ENCODE measurements around the gene MAST4.

Gene MAST4

DNA sequence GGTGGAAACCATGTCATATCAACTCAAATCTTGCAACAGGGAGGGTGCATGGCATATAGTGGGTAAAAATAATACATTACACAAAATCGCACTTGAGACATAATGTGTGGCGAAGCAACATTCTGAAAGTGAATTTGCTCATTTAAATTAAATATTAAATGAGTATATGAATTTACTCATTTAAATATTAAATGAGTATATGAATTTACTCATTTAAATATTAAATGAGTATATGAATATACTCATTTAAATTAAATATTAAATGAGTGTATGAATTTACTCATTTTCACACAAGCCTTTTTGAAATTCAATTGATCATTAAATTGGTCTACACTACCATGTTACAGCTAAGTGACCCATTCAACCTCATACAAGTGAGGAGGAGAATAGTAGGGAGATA is 10.5 kb downstream of the MAST4 start:
- no peak for DNase-seq

DNA sequence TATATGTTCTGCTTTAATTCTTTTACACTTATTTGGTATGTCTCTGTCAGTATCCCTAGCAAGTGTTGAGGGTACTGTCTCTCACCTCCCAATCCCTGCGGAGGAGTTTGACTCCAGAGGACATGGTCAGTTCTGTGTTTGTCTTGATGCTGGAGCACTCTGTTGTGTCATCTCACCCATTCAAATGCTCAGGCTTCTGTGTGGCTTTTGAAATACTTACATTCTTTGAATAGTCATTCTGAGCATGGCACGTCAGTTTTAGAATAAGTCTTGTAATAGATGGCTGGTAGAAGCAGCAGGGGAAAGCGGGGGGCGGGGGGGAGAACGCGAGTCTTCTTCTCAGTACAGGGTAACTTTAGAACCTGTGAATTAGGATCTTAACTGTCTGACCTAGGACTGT is 12.3 kb downstream of the MAST4 start:
- DNase-seq: no peak

GRCh38 chr5:66609615-66610014 is 13.4 kb downstream of the MAST4 start:
- DNase-seq: no peak

DNA sequence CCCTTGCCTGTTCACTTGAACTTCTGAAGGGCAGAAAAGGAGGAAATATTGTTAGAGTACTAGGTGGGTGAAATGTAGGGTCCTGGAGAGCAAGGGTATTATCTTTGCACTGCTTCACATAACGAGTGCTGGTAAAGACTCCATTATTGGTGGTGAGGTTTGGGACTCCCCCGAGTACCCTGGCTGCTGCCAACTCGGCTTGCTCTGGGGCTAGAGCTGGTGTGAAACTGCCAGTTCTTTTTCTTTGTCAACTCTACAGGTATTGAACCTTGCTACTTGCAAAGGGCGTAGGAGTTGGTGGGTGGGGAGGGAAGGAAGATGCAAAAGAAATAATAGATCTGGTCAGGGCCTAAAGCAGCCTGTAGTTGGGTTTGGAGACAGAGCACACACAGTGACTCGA is 16.0 kb downstream of the MAST4 start:
- no peak for DNase-seq

DNA sequence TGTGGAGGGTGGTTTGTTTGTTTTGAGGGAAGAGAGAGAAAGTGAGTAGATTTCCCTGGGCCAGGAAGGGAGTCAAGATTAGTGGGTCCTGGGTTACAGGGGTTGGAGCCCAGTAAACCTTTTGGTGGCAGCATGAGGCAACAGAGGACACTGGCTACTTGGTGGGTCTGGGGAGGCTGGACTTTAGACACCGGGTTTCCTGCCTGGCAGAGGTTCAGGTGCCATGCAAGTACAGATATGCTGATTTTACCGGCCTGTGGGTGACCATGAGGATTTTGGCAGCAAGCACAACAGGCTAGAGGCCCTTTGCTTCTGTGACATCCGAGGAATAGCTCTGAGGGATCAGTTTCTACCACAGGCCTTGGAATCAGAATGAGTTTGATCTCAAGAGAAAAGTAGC is 18.9 kb downstream of the MAST4 start:
- DNase-seq: no peak

DNA sequence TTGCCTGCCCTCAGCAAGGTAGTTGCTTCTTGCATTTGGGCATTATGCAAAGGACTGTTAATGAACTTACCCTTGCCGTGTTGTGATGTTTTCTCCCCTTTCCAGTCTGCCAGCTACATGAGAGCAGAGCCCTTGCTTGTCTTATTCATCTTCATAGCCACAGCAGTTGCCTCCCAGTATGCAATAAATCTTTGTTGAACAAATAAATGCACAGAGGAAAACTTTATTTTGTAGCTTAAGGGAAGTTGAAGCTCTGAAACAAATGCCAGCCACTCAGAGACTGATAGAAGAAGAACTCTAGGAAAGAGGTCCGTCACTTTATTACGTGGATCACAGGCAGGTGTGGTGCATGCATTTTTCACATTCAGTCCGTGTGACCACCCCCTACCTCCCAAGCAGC is 19.7 kb downstream of the MAST4 start:
- no peak for DNase-seq

- DNase-seq: no peak
These were observed 20.5 kb downstream of the MAST4 start for GRCh38 chr5:66616520-66617225.

- no peak for DNase-seq
These were observed 21.2 kb downstream of the MAST4 start for GRCh38 chr5:66617226-66617861.

DNA sequence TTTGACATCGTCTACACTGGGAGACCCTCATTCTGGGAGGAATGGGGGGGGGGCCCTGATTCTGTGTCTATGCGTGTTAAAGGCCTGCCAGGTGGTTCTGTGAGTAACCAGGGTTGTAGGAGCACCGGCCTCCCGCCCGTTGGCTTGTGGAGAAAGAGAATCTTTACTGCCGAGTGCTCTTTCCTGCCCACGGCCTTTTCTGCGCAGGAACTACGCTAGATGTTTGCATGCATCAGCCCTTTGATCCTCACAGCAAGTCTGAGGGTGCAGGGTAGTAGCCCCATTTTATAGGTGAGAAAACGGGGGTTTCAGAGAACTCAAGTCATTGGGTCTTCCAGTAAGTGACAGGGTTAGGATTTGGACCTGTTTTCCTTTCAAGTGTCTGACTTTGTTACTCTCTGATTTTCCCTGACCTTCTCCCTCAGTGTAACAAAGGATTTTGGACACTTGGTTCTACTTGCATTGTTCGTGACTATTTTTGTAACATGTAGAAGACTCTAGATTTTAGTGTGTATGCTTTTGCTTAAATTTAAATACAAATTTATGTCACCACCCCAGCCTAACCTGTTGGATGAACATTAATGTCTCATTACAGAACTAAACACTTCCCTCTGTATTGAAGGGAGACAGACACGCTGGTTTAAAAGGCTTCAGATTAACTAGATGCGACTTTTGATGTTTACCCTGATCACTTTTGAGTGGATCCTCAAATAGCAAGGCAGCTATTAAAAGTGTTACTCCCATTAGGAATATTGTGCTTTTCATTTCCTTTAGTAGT is 22.0 kb downstream of the MAST4 start:
- no peak for DNase-seq

DNA sequence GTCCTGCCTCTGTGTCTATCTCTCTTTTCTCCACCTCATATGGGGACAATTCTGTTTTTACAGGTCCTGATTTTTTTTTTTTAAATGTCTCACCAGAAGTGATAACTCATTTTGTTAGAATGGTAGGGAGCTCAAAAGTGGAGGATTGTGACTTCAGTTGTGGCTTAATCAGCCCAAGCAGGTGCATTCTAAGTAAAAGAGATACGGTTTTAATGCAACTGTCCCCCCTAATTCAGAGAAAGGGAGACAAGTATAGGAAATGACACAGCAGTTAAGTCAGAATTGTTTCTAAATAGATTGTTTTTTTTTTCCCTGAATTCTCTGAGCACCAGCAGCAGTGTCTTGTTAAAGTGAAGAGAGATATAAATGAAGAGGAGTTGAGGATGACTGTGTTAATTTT is 24.5 kb downstream of the MAST4 start:
- no peak for DNase-seq

DNA sequence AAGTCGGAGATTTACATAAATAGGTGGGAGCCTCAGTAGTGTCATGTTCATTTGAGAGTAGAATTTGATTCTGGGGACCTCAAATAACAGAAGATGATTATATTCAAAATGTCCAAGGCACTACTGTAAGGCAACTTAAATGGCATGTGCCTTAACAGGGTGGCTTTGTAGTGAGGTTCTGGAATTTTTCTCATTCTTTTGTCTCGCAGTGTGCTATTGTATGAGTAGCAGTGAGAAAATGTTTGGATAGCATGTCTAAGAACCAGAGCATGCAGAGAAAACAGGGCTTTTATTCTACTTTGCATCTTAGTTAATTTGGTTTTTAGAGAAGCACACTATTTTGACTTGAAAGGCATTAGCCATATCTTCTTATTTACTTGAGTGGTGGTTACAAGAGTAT is 25.0 kb downstream of the MAST4 start:
- DNase-seq: no peak

DNA sequence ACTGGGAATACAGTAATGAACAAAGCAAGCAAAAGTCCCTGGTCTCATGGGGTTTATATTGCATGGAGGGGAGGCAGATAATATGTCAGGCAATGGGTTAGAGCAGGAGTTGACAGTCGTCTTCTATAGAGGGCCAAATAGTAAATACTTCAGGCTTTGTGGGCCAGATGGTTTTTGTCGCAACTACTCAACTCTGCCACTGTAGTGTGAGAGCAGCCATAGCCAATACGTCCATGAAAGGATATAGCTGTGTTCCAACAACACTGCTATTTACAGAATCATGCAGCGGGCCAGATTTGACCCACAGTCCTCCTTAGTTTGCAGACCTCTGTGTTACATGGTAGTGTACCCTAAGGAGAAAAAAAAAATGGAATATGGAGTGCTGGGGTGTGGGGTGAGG is 25.5 kb downstream of the MAST4 start:
- no peak for DNase-seq

DNA sequence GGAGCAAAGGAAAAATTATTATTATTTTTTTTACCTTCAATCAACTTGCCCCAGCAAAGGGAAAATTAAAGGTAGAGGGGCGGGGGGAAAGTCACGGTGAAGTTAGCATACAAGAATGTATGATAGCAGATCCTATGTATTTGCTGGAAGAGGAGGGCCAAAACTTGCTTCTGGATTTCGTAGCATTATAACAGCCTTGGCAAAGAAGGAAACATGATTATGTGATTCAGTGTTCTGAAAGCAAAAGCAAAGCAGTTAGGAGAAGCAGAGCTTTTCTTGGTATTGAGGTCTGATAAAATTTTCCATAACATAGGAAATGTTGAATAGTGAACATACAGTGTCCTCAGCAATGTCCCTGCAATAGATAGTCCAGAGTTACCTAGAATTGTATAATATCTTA is 32.4 kb downstream of the MAST4 start:
- DNase-seq: no peak

GRCh38 chr5:66629446-66629845 is 33.3 kb downstream of the MAST4 start:
- DNase-seq: no peak

- DNase-seq: no peak
These were observed 37.6 kb downstream of the MAST4 start for GRCh38 chr5:66633754-66634153.

DNA sequence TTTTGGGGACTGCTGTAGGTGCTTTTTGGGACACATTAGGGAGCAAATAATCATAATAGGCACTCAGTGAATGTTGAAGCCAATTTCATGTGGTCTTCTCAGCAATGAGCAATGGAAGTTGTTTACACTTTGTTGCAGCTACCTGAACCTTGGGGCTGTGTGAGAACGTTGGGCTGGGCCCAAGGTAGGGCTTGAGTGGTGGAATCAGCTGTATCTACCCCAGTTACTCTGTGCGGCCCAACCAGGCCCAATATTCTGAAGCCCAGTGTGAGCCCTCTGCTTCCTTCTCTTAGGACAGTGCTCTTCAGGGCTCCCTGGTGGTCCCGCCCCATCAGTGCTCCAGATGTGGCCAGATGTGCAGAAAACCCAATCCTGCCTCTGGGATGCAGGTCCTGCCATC is 38.4 kb downstream of the MAST4 start:
- no peak for DNase-seq

GRCh38 chr5:66637994-66638393 is 41.8 kb downstream of the MAST4 start:
- no peak for DNase-seq

- no peak for DNase-seq
These were observed 42.8 kb downstream of the MAST4 start for GRCh38 chr5:66639037-66639436.

GRCh38 chr5:66642538-66642937 is 46.3 kb downstream of the MAST4 start:
- DNase-seq: no peak

DNA sequence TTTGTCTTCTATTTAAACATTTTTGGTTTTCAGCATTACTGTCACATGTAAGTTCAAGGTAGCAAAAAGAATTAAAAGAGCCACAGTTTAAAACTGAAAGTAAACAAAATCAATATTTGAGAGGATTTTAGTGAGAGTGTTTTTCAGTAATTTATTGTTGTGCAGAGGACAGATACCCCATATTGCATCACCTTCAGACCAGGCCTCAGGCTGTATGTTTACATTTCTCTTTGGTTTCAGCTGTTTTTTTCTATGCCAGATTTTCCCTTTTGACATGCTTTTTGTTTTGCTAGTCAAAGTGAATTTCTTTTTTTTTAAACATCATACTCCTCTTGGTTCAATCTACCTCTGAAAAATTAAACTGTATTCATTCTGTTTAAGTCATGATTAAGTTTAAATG is 47.2 kb downstream of the MAST4 start:
- no peak for DNase-seq

GRCh38 chr5:66644111-66644510 is 47.9 kb downstream of the MAST4 start:
- DNase-seq: no peak

DNA sequence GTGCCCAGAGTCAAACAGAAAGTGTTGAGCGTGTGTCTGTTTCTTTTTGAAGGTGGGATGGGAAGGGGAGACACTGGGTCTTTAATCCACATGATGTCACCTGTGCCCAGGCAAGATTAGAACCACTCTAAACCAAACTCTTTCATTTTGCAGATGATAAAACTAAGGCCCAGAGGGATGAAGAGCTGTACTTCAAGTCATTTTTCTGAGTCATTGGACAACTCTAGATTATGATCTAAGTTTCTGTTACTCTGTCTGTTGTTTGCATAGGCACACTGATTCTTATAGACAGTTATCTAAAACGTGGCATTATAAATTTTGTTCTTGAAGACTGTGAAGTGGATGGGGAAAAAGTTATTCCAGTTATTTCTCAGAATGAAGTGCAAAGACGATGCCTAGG is 48.8 kb downstream of the MAST4 start:
- DNase-seq: no peak

DNA sequence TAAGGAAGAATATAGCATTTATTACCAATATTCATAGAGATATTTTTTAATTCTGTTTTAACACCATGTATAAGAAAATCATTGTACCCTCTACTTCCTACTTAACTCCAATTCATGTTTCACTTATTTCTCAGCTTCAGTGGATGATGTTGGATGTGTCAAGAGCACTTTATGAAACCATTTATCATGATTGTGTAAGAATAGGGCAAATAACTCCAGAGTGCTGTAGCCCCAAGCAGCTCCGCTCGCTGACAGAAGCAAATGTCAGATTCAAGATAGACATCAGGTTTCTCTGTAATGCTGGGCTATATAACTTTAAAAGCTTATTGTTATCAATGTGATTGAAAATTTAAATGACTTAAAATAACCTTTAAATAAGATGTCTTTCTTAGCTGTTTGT is 50.4 kb downstream of the MAST4 start:
- no peak for DNase-seq

DNA sequence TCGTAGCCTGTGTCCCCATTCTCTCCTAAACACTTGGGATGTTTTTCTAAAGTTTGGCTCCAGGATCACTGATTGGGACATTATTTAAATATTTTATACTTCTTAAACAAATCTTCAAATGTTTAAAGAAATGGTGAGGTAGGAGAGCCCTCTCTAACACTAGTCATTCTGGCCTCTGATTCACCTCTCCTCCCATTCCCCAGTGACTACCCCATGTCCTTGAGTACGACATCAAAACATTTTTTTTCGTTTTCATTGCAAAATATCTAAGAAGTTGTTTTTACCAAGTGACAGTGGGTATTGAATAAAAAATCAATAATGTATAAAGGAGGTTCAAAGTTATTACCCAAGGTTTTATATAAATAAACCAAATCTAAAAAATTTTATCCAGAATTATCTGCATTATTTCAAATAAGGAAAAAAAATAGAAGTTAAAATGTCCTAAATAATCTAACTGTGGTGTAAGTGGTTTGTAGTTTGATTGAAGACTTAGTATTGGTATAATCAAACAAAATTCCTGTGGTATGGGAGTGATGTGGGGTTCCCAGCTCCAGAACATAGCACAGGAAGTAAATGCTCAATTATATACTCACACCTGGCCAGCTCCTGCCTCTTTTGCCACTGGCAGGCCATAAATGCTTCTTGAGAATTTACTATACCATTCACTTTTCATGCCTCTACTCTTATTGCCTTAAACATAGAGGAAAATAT is 51.1 kb downstream of the MAST4 start:
- DNase-seq: no peak

Data from cortex of kidney (tissue), 1 donor.